ENCODE measurements around the gene SECISBP2. TPM values are rescaled to one million over a fixed set of nuclear protein-coding genes. Genes with fewer than 3 reads are reported as not detected.

SECISBP2 gene
- total RNA-seq, 1 donor from 2014 or later: 56.7 TPM

DNA sequence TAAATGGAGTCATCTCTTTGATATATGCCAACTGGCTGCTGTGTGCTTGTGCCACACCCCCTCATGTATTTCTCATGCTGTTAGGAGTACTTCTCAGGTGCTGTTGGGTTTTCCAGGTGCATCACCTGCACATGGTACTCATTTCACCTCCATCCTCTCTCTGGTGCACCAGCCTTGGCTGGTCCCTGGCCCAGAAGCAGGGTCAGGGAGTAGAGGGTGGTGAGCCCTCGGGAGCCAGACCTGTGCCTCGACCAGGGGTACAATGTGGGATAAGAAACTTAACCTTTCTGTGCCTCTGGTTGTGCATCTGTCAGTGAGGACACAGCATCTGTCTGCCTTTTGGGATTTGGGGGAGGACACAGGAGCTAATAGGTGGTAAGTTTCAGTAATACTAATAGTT is 38.5 kb downstream of the SECISBP2 start:
- Mint-ChIP-seq H3K27ac (ENCODE audit: unreplicated experiment) (no peak overlapping the region), H3K36me3 (ENCODE audit: low read depth) (peaks cover 25% of the 10 kb centered on the region), H3K4me3 (no peak overlapping the region), H3K4me1 (no peaks in the 10 kb centered on the region), H3K27me3 (ENCODE audit: low read depth) (no peaks in the 10 kb centered on the region), H3K9me3 (no peaks in the 10 kb centered on the region)
- no peak for DNase-seq (ENCODE audit: low read depth, low spot score)
- TF ChIP-seq, protein P1, sequence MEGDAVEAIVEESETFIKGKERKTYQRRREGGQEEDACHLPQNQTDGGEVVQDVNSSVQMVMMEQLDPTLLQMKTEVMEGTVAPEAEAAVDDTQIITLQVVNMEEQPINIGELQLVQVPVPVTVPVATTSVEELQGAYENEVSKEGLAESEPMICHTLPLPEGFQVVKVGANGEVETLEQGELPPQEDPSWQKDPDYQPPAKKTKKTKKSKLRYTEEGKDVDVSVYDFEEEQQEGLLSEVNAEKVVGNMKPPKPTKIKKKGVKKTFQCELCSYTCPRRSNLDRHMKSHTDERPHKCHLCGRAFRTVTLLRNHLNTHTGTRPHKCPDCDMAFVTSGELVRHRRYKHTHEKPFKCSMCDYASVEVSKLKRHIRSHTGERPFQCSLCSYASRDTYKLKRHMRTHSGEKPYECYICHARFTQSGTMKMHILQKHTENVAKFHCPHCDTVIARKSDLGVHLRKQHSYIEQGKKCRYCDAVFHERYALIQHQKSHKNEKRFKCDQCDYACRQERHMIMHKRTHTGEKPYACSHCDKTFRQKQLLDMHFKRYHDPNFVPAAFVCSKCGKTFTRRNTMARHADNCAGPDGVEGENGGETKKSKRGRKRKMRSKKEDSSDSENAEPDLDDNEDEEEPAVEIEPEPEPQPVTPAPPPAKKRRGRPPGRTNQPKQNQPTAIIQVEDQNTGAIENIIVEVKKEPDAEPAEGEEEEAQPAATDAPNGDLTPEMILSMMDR (conservative IDR thresholded peaks at IDR 0.05): no peak

DNA sequence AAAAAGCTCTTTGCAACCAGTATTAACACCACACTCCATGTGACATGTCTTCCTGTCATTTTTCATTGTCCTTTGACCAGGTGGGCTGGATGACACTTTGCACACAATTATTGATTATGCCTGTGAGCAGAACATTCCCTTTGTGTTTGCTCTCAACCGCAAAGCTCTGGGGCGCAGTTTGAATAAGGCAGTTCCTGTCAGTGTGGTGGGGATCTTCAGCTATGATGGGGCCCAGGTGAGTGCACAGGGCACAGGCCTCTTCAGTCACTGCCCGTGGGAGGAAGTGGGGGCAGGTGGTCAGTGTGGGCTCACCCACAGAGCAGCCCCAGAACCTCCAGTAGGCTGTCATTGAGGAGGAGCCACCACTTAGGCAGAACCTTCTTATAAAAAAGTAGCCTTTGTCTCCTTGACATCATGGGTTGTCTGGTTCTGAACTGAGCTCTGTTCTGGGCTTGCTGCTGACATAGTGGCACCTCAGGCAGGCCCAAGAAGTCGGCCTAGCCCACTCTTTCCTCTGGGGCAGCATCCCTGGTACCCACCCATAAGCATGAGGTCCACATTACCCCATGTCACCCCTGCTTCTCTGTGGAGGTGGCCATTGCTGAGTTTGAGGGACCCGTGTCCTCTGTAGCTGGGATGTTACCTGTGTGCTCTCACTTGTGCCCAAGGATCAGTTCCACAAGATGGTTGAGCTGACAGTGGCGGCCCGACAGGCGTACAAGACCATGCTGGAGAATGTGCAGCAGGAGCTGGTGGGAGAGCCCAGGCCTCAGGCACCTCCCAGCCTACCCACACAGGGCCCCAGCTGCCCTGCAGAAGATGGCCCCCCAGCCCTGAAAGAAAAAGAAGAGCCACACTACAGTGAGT is 39.3 kb downstream of the SECISBP2 start:
- no peaks in the 10 kb centered on the region for H3K9me3 Mint-ChIP-seq
- H3K36me3 Mint-ChIP-seq (ENCODE audit: low read depth): peaks cover 21% of the 10 kb centered on the region
- H3K27ac Mint-ChIP-seq (ENCODE audit: unreplicated experiment): no peak overlapping the region
- no peak overlapping the region for H3K4me3 Mint-ChIP-seq
- TF ChIP-seq, protein P1 (conservative IDR thresholded peaks at IDR 0.05): no peak
- H3K27me3 Mint-ChIP-seq (ENCODE audit: low read depth): no peaks in the 10 kb centered on the region
- DNase-seq (ENCODE audit: low read depth, low spot score): no peak
- no peaks in the 10 kb centered on the region for H3K4me1 Mint-ChIP-seq

DNA sequence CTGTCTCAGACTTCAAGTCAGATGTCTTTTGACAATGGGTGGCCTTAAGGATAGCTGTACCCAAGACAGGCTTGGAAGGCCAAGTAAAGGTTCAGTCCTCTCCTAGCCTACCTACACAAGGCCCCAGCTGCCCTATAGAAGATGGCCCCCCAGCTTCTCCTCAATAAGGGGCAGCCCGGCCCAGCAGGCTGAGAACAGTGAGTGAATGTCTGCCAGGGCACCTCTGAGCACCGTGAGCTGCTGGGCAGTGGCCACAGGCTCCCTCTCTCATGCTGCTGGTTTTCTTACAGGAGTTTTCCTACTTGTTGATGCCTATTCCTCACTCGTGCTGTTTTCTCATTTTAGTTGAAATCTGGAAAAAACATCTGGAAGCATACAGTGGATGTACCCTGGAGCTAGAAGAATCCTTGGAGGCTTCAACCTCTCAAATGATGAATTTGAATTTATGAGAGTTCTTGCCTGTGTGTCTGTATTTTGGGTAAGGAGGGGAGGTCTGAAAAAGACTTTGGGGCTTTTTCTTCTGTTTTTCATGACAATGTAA is 40.1 kb downstream of the SECISBP2 start:
- Mint-ChIP-seq H3K36me3 (ENCODE audit: low read depth) (peaks cover 21% of the 10 kb centered on the region), H3K4me3 (no peak overlapping the region), H3K9me3 (no peaks in the 10 kb centered on the region), H3K27me3 (ENCODE audit: low read depth) (no peaks in the 10 kb centered on the region), H3K4me1 (no peaks in the 10 kb centered on the region), H3K27ac (ENCODE audit: unreplicated experiment) (no peak overlapping the region)
- DNase-seq (ENCODE audit: low read depth, low spot score): no peak
- TF ChIP-seq, protein P1 (conservative IDR thresholded peaks at IDR 0.05): no peak

DNA sequence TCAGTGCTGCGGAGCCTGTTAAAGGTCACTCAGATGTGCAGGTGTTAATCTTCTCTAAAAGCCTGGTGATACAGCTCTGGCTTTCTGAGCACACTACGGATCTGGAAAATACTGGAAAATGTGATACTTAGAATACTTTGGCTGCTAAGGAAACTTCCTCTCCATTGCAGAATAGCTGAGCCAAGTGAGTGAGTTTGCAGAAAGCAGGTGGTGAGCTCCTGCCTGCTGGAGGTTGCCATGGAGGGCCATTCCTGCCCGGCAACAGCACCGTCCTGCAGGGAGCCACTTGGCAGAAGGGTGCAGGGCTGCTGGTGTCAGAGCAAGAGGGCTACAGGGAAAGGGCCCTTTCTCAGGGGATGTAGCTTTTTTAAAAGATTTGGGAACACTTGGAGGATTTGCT is 40.7 kb downstream of the SECISBP2 start:
- Mint-ChIP-seq H3K9me3 (no peaks in the 10 kb centered on the region), H3K4me3 (no peak overlapping the region), H3K36me3 (ENCODE audit: low read depth) (peaks cover 21% of the 10 kb centered on the region), H3K27ac (ENCODE audit: unreplicated experiment) (no peak overlapping the region), H3K27me3 (ENCODE audit: low read depth) (no peaks in the 10 kb centered on the region), H3K4me1 (no peaks in the 10 kb centered on the region)
- TF ChIP-seq, protein P1 (conservative IDR thresholded peaks at IDR 0.05): no peak
- no peak for DNase-seq (ENCODE audit: low read depth, low spot score)

DNA sequence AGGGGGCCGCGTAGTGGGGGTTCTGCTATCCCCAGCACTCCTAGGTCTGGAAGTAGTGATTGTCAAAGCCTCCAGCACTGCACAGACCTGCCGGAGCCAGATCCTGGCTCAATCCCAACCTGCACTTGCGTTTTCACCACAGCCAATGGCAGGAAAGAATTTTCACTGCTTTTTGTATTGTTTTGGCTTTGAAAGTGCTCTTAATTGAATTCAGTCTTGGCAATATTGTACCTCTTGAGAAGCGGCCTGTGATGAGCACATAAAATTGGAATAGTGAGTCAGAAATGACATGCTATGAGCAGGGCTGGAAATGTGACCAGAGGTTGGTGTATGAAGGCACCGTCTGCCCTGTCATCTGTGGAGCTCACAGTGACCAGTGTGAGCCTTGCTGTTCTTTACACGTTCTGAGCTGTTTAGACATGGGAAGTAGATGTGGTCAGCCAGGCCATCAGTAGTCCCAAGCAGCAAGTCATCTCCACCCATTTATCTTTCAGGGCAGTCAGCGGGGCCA is 41.5 kb downstream of the SECISBP2 start:
- Mint-ChIP-seq H3K9me3 (no peaks in the 10 kb centered on the region), H3K4me3 (no peak overlapping the region), H3K27ac (ENCODE audit: unreplicated experiment) (no peak overlapping the region), H3K27me3 (ENCODE audit: low read depth) (no peaks in the 10 kb centered on the region), H3K36me3 (ENCODE audit: low read depth) (peaks cover 21% of the 10 kb centered on the region), H3K4me1 (no peaks in the 10 kb centered on the region)
- DNase-seq (ENCODE audit: low read depth, low spot score): no peak
- TF ChIP-seq, protein P1 (conservative IDR thresholded peaks at IDR 0.05): no peak
